Fibroblast of villous mesenchyme (primary cell): ENCODE data around the gene FIS1. TPM values are rescaled to one million over a fixed set of nuclear protein-coding genes. Genes with fewer than 3 reads are reported as not detected.
A peak's percentile ranks its signal among the peaks of the same experiment; 100 is the strongest.

Experiments used
- DNase-seq: peaks from one replicate; pipeline ENCODE4 v3.0.0-alpha.2; 2010; ENCODE audit warnings: low read depth
- H3K4me3 ChIP-seq: 2 replicates; pipeline ENCODE4 v1.5.1; 2011; ENCODE audit warnings: low read depth, mild to moderate bottlenecking, low read length
- total RNA-seq: library from RNA; depleted of rRNA; stranded (reverse); fragments of >200 nt; gene quantifications from 2 replicates; pipeline ENCODE4 v1.2.3, GENCODE V29; 2012
- TF ChIP-seq, protein P1 (sequence below): IDR thresholded peaks from 2 replicates; pipeline ENCODE4 v1.5.1; 2012; ENCODE audit warnings: low read depth, mild to moderate bottlenecking, low read length; ENCODE audit not compliant: insufficient read depth

The FIS1 gene
- total RNA-seq, 1 donor = 123 TPM

DNA sequence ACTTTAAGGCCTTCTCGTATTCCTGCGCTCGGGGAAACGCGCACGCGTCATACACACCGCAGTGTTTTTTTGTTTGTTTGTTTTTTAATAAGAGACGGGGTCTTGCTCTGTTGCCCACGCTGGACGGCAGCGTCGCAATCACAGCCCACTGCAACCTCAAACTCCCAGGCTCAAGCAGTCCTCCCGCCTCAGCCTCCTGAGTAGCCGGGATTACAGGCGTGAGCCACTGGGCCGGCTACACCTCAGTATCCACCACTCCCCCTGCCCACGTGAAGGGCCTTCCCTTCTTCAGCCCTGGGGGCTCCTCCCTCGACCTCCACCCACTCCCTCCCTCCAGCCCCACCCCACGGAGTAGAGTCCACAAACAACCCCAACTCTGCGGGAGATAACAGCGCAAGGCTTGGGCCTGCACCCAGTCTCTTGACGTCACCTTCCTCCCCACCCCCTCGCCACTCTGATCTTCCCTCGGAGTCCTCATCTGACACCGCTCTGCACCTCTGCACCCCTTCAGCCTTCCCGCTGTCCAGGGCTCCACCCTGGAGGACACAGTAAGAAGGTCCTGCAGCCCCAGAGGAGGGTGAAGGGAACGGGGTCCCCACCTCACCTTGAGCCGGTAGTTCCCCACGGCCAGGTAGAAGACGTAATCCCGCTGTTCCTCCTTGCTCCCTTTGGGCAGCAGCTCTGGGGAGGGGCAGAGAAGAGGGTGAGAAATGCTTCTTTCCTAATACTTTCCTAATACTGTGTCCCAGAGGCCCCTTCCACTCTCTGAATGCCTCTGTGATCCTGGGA is 4.5 kb downstream of the FIS1 start:
- TF ChIP-seq, protein P1, sequence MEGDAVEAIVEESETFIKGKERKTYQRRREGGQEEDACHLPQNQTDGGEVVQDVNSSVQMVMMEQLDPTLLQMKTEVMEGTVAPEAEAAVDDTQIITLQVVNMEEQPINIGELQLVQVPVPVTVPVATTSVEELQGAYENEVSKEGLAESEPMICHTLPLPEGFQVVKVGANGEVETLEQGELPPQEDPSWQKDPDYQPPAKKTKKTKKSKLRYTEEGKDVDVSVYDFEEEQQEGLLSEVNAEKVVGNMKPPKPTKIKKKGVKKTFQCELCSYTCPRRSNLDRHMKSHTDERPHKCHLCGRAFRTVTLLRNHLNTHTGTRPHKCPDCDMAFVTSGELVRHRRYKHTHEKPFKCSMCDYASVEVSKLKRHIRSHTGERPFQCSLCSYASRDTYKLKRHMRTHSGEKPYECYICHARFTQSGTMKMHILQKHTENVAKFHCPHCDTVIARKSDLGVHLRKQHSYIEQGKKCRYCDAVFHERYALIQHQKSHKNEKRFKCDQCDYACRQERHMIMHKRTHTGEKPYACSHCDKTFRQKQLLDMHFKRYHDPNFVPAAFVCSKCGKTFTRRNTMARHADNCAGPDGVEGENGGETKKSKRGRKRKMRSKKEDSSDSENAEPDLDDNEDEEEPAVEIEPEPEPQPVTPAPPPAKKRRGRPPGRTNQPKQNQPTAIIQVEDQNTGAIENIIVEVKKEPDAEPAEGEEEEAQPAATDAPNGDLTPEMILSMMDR = no peak
- H3K4me3 ChIP-seq = no peak overlapping the region
- DNase-seq = no peak

- DNase-seq = no peak
- H3K4me3 ChIP-seq = no peak overlapping the region
- TF ChIP-seq, protein P1 = no peak
These were observed 5.0 kb downstream of the FIS1 start for GRCh38 chr7:101239951-101240220.

DNA sequence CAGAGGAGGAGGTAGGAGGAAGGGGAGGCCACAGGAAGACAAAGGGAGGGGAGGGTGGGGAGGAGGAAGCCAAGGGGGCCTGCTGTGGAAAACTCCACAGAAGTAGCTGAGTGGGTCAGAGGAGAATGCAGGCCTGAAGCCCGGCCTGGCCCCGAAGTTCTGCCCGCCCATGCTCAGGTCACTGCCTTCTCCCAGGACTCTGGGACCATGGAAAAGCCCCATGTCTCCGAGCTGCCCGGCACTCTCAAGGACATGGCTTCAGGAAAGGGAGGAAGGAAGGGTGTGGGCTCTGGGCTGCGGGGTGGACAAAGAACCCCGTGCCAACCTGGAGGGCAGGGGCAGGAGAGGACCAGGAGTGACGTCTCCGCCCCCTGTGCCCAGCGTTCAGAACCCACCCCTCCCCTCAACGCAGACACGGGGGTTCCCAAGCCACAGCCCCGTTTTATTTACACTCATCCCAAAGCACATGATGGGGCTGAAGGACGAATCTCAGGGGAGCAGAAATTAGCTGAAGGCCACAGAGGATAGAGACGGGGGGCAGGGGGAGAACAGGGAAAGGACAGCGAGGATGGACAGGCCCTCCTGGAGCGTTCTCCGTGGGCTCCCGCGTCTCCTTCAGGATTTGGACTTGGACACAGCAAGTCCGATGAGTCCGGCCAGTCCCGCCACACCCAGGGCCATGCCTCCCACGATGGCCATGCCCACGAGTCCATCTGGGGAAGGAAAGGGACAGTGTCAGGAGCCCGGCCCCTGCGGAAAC is 5.5 kb downstream of the FIS1 start:
- no peak for DNase-seq
- no peak overlapping the region for H3K4me3 ChIP-seq
- TF ChIP-seq, protein P1 = no peak

DNA sequence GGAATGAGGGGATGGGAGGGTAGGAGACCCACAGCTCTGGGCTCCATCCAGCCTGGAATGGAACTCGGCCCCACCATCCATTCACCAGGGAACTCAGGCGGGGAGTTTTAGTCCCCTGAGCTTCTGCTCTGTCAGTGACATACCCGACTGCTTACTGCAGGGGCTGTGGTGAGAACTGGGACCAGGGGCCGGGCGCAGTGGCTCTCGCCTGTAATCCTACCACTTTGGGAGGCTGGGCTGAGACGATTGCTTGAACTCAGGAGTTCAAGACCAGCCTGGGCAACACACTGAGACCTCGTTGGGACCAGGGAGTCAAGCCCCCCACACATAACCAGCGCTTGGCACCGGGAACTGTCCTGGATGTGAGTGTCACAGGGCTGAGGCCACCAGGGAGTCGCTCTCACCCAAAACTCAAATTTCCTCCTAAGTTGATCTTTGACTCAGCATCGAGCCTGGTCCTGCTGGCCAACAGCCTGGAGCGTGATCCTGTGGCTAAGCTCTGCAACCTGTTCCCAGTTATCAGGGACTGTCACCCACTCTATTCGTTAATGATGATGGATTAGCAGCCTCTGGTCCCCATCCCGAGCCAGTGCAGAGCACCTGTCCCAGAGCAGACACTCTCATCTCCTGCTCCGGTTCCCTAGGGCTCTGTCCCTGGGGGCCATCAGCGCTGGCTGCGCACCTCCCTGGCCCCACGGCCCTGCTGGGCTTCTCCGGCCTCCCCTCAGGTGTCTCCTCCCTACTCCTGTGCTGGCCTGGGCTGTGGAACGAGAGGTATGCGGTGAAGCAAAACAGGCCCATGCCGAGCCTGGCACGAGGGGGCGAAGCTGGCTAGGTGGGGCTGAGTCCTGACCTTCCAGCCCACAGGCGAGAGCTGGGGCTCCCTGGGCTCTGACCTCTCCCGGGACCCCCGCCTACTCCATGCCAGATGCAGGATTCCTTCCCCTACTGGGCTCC is 6.4 kb downstream of the FIS1 start:
- TF ChIP-seq, protein P1 = no peak
- no peak overlapping the region for H3K4me3 ChIP-seq
- DNase-seq = no peak

- TF ChIP-seq, protein P1 = no peak
- H3K4me3 ChIP-seq = no peak within 1 kb of the TSS
- DNase-seq = peak; percentile 52
These were observed 7.4 kb downstream of the FIS1 start, which contains the start of gene CLDN15 for GRCh38 chr7:101237206-101238067. TSS of gene CLDN15 (minus strand) at chr7:101237802. CDS start at chr7:101237581, 221 bp downstream.

- DNase-seq = no peak
- TF ChIP-seq, protein P1 = no peak
- no peak overlapping the region for H3K4me3 ChIP-seq
These were observed 8.5 kb downstream of the FIS1 start for GRCh38 chr7:101236292-101236835.
